Activated CD8-positive, alpha-beta T cell treated with anti-CD3 and anti-CD28 coated beads for 36 hours (primary cell): ENCODE measurements around the gene TMEM54. TPM values are rescaled to one million over a fixed set of nuclear protein-coding genes. Genes with fewer than 3 reads are reported as not detected.

ENCODE experiments used
- ATAC-seq: fragments of 200-7000 bp; cut with Tn5 transposase; one replicate; pipeline ENCODE4 v1.10.0; 2021; ENCODE audit warnings: mild to moderate bottlenecking, moderate library complexity
- CTCF ChIA-PET: fragments of 350-600 bp; sonication (Branson Sonifier 250); formaldehyde crosslinking; loops from one replicate; lab custom pipeline; 2021; ENCODE audit warnings: antibody characterized with exemption; lab: Charles Lee
- POLR2A ChIA-PET: fragments of 350-600 bp; sonication (Branson Sonifier 250); formaldehyde crosslinking; loops from one replicate; lab custom pipeline; 2021; ENCODE audit warnings: antibody characterized with exemption; lab: Charles Lee
- DNase-seq: peaks from one replicate; pipeline ENCODE4 v3.0.0-alpha.2; 2020
- H3K27ac Mint-ChIP-seq: one replicate; pipeline ENCODE4 v1.8.0; 2021; ENCODE audit warnings: mild to moderate bottlenecking, mixed read lengths
- H3K27me3 Mint-ChIP-seq: one replicate; pipeline ENCODE4 v1.8.0; 2021; ENCODE audit warnings: mixed read lengths
- H3K36me3 Mint-ChIP-seq: one replicate; pipeline ENCODE4 v1.8.0; 2021; ENCODE audit warnings: low read depth, mixed read lengths
- H3K4me1 Mint-ChIP-seq: one replicate; pipeline ENCODE4 v1.8.0; 2021; ENCODE audit warnings: low read depth, mixed read lengths
- H3K4me3 Mint-ChIP-seq: one replicate; pipeline ENCODE4 v1.8.0; 2021; ENCODE audit warnings: mild to moderate bottlenecking, moderate library complexity, mixed read lengths
- H3K9me3 Mint-ChIP-seq: one replicate; pipeline ENCODE4 v1.8.0; 2021; ENCODE audit warnings: mixed read lengths
- intact Hi-C: fragments of 100-400 bp; cut with micrococcal nuclease; formaldehyde crosslinking; loops from one replicate; pipeline ENCODE4 v1.10.0; 2022
- total RNA-seq, 2 experiments: library from RNA; stranded (reverse); gene quantifications; one replicate each; pipeline ENCODE4 v1.2.3, GENCODE V29; 2021
- TF ChIP-seq, protein P1 (sequence below): fragments of 200-600 bp; IDR thresholded peaks from one replicate; pipeline ENCODE4 v1.8.0; 2022; ENCODE audit warnings: antibody characterized with exemption, mild to moderate bottlenecking

TMEM54 gene
- total RNA-seq, 2 experiments from 2014 or later: 1.3 to 1.9 TPM

DNA sequence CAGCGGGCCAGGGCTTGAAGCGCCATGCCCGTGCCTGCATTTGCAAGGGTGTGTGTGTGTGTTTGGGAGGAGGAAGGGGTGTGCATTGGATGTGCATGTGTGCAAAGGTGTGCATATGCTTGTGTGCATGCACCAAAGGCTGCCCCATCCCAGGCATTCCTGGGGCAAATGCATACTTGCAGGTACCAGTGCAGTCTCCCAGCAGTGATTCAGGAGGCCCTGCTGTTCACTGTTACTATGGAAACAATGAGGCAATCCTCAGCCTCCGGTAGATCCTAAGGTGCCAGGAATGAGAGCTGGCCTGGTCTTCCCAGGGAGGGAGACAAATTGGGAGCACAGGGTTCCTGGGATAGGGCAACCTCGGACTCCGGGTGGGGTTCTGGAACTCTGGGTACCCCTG, 23.0 kb downstream of the TMEM54 start:
- TF ChIP-seq, protein P1, sequence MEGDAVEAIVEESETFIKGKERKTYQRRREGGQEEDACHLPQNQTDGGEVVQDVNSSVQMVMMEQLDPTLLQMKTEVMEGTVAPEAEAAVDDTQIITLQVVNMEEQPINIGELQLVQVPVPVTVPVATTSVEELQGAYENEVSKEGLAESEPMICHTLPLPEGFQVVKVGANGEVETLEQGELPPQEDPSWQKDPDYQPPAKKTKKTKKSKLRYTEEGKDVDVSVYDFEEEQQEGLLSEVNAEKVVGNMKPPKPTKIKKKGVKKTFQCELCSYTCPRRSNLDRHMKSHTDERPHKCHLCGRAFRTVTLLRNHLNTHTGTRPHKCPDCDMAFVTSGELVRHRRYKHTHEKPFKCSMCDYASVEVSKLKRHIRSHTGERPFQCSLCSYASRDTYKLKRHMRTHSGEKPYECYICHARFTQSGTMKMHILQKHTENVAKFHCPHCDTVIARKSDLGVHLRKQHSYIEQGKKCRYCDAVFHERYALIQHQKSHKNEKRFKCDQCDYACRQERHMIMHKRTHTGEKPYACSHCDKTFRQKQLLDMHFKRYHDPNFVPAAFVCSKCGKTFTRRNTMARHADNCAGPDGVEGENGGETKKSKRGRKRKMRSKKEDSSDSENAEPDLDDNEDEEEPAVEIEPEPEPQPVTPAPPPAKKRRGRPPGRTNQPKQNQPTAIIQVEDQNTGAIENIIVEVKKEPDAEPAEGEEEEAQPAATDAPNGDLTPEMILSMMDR: no peak
- DNase-seq (no peak), ATAC-seq (no peak)
- Mint-ChIP-seq H3K27me3 (peaks cover 24% of the 10 kb centered on the region), H3K36me3 (no peaks in the 10 kb centered on the region), H3K9me3 (no peaks in the 10 kb centered on the region), H3K4me3 (no peak overlapping the region), H3K27ac (no peak overlapping the region), H3K4me1 (no peaks in the 10 kb centered on the region)
- intact Hi-C loops: no loop called here
- ChIA-PET CTCF (interaction anchor here (1.5 kb wide), 1 partner anchor 15 kb away, joined by 9 read pairs; no protein-coding TSS in a partner anchor), POLR2A (interaction anchor here (1.0 kb wide), 1 partner anchor 56 kb away, joined by 3 read pairs; no protein-coding TSS in a partner anchor)

DNA sequence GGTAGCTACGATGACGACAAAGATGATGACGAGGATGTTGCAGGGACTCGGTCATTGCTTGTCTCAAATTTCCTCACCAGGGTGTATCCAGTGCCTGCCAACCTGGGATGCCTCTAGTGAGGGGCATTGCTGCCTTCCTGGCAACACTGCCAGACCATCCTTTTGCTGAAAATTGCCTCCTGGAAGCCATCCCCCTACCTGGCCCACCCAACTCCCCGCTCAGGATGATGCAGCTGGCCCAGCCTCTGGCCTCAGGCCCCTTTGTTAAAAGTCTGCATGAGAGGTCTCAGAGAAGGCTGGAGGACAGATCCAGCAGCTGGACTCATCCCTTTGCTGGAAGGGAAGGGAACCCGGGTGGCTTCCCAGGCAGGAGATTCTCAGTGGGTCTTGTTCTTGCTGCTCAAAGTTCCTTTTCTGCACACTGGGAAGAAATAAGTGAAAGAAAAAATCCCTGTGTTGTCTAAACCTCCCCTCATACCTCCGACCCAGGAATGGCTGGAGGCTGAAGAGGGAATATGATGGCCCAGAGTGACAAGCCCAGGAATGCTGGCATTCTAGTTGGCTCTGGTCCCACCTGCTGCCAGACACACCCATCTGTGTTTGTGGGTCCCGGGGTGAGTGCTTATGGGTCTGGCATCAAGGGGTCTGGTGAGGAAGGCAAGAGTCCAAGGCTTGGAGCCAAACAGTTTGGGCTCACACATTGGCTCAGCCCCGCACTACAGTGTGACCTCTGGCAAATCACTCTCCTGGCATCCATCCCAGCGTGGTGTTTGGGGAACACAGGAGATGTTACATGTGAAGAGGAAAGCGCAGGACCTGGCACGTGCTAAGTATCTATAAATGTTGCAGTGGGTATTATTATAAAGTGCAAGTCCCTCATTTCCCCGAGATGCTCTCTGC, 23.7 kb downstream of the TMEM54 start:
- TF ChIP-seq, protein P1: no peak
- DNase-seq (no peak), ATAC-seq (no peak)
- intact Hi-C loops: no loop called here
- H3K36me3 Mint-ChIP-seq: no peaks in the 10 kb centered on the region
- H3K9me3 Mint-ChIP-seq: no peaks in the 10 kb centered on the region
- H3K27ac Mint-ChIP-seq: no peak overlapping the region
- no peak overlapping the region for H3K4me3 Mint-ChIP-seq
- peaks cover 3% of the 10 kb centered on the region for H3K4me1 Mint-ChIP-seq
- H3K27me3 Mint-ChIP-seq: peaks cover 28% of the 10 kb centered on the region
- ChIA-PET POLR2A (no interaction called here), CTCF (interaction anchor here (0.6 to 3.6 kb wide), 14 partner anchors 11 to 357 kb away, joined by 3 to 31 read pairs (median 4); no protein-coding TSS in a partner anchor)

DNA sequence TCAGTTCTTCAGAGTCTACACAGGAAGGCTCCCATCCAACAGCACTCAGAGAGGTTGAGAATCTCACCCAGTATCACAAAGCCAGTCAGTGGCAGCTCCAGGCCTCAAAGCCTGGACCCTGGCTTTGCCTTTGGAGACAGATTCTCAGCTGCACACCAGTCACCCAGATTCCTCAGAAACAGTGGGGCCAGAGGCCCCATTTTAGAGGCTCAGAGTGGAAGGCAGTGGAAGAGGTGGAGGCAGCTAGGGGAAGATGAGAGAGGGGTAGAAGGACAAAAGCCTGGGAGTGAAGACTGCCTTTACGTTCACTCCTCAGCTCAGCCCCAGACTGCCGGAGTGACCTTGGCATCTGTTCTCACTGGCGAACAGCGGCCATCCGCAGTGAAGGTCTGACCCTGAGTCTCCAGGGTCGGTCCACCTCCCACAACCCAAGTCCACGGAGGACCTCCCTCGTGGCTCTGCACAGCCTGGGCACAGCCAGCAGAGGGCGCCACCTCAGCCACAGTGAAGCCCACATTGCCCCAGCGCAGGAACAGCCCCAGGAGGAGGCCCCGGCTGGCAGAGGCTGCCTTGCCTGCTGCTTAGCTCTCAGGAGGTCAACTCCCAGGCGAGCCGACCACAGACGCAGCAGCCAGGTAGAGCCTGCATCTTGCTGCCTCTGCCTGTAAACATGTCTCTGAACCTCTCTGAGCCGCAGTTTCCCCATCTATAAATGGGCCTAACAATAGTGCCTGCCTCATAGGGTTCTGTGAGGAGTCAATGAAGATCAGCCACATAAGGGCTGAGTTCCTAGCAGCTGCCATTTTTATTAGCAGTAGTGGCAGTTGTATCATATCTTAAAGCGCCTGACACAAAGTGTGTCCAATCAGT, 24.6 kb downstream of the TMEM54 start:
- ChIA-PET POLR2A (interaction anchor here (1.6 kb wide), 1 partner anchor 11 kb away, joined by 3 read pairs; no protein-coding TSS in a partner anchor), CTCF (interaction anchor here (0.6 to 3.6 kb wide), 28 partner anchors 8 to 356 kb away, joined by 3 to 31 read pairs (median 4); partner anchors contain the start of gene HPCA)
- H3K36me3 Mint-ChIP-seq: no peaks in the 10 kb centered on the region
- no peak overlapping the region for H3K27ac Mint-ChIP-seq
- H3K4me3 Mint-ChIP-seq: no peak overlapping the region
- peaks cover 35% of the 10 kb centered on the region for H3K27me3 Mint-ChIP-seq
- peaks cover 3% of the 10 kb centered on the region for H3K4me1 Mint-ChIP-seq
- TF ChIP-seq, protein P1: peak; percentile 90
- DNase-seq (peak; percentile 74), ATAC-seq (peak; percentile 84)
- intact Hi-C loops: no loop called here
- H3K9me3 Mint-ChIP-seq: no peaks in the 10 kb centered on the region

DNA sequence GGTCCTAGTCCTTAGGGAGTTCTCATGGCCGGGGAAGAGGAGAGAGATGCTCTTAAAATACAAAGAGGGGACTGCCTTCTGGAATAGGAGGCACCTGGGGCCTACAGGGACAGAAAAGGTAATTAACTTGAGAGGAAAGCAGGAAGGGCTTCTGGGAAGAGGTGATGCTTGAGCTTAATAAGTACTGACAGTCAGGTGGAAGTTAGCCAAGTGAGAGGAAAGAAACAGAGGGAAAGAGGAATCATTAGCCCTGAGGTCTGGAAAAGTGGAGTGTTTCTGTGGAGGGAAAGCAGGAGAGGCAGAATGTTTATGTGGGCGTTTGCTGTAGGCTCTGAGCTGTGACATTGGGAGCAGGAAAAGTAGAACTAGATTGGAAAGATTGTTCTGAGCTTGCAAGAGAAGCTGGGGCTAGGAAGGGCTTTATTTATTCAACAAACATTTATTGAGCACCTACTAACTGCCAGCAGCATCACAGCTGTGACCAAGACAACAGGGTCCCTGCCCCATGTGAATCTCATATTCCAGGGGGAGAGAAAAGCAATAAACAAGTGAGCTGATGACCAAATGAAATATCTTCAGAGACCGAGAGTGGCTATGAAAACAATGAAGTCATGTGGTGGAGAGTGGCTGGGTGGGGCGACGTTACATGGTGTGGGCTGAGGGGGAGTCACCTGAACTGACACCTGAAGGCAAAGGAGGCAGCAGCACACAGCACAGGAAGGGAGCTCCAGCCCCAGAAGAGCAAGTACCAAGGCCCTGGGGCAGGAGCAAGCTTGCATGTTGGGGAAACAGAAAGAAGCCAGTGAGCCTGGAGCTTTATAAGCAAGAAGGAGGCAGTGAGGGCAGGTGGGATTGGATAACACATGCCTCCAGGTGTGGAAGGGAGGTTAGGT, 26.1 kb downstream of the TMEM54 start:
- POLR2A ChIA-PET: interaction anchor here (0.7 to 1.6 kb wide), 3 partner anchors 10 to 103 kb away, joined by 3 read pairs; no protein-coding TSS in a partner anchor
- H3K36me3 Mint-ChIP-seq: no peaks in the 10 kb centered on the region
- TF ChIP-seq, protein P1: no peak
- ATAC-seq: no peak
- H3K4me3 Mint-ChIP-seq: no peak overlapping the region
- H3K9me3 Mint-ChIP-seq: no peaks in the 10 kb centered on the region
- no peak overlapping the region for H3K27ac Mint-ChIP-seq
- intact Hi-C loops: loop anchor here (5.0 kb wide), 1 partner anchor 163 kb away; no protein-coding TSS in a partner anchor
- peaks cover 40% of the 10 kb centered on the region for H3K27me3 Mint-ChIP-seq
- no peak for DNase-seq
- CTCF ChIA-PET: interaction anchor here (0.9 to 3.6 kb wide), 19 partner anchors 8 to 378 kb away, joined by 3 to 31 read pairs (median 5); partner anchors contain the start of gene HPCA
- peaks cover 8% of the 10 kb centered on the region for H3K4me1 Mint-ChIP-seq
